Osteoblast (primary cell): Measurements from ENCODE around the gene CAMTA1. TPM values are rescaled to one million over a fixed set of nuclear protein-coding genes. Genes with fewer than 3 reads are reported as not detected.

Experiments used
- DNase-seq: peaks from one replicate; pipeline ENCODE4 v3.0.0; 2011; ENCODE audit warnings: low spot score, mixed read lengths; ENCODE audit not compliant: insufficient read length; ENCODE audit errors: missing footprints
- H2AFZ ChIP-seq: 2 replicates; pipeline ENCODE4 v1.6.0; 2011; ENCODE audit warnings: mild to moderate bottlenecking, low read length
- H3K27ac ChIP-seq: 2 replicates; pipeline ENCODE4 v1.5.1; 2011; ENCODE audit warnings: mild to moderate bottlenecking, low read depth, low read length, moderate library complexity
- H3K27me3 ChIP-seq: 2 replicates; pipeline ENCODE4 v1.6.0; 2012; ENCODE audit warnings: mild to moderate bottlenecking, control low read depth, inconsistent platforms, low read length, moderate library complexity; ENCODE audit not compliant: insufficient read depth
- H3K36me3 ChIP-seq: 2 replicates; pipeline ENCODE4 v1.5.1; 2011; ENCODE audit warnings: mild to moderate bottlenecking, low read length, control low read depth, moderate library complexity; ENCODE audit not compliant: insufficient read depth
- H3K4me1 ChIP-seq: 2 replicates; pipeline ENCODE4 v1.5.1; 2011; ENCODE audit warnings: mild to moderate bottlenecking, low read length, control low read depth, moderate library complexity; ENCODE audit not compliant: insufficient read depth
- H3K4me2 ChIP-seq: 2 replicates; pipeline ENCODE4 v1.6.0; 2011; ENCODE audit warnings: mild to moderate bottlenecking, low read length; ENCODE audit not compliant: insufficient read depth
- H3K4me3 ChIP-seq: fragments of 200-600 bp; sonication (generic); 3 replicates; pipeline ENCODE4 v1.5.1; 2012; ENCODE audit warnings: mild to moderate bottlenecking, low read length, inconsistent platforms; ENCODE audit not compliant: insufficient read depth
- H3K79me2 ChIP-seq: 2 replicates; pipeline ENCODE4 v1.6.0; 2012; ENCODE audit warnings: mild to moderate bottlenecking, low read length, control low read depth, inconsistent platforms; ENCODE audit not compliant: insufficient read depth
- H3K9me3 ChIP-seq: 2 replicates; pipeline ENCODE4 v1.5.1; 2011; ENCODE audit warnings: low read depth, low read length, control low read depth
- H4K20me1 ChIP-seq: 2 replicates; pipeline ENCODE4 v1.6.0; 2012; ENCODE audit warnings: mild to moderate bottlenecking, low read length, control low read depth; ENCODE audit not compliant: insufficient read depth
- CTCF ChIP-seq: IDR thresholded peaks from 2 replicates; pipeline ENCODE4 v1.5.1; 2011; ENCODE audit warnings: mild to moderate bottlenecking, low read depth, low read length, moderate library complexity; ENCODE audit errors: extremely low read depth
- total RNA-seq: library from RNA; depleted of rRNA; stranded (reverse); fragments of >200 nt; gene quantifications from 2 replicates; pipeline ENCODE4 v1.2.3, GENCODE V29; 2012

Gene CAMTA1
- total RNA-seq, 1 donor: 47.4 TPM

- Histone ChIP-seq H2AFZ (no peak overlapping the region), H3K27ac (no peak overlapping the region), H3K79me2 (no peaks in the 10 kb centered on the region), H3K36me3 (no peaks in the 10 kb centered on the region), H4K20me1 (no peaks in the 10 kb centered on the region), H3K4me2 (no peak overlapping the region), H3K4me3 (no peak overlapping the region), H3K27me3 (peaks cover 14% of the 10 kb centered on the region), H3K4me1 (no peaks in the 10 kb centered on the region), H3K9me3 (no peaks in the 10 kb centered on the region)
- TF ChIP-seq CTCF: no peak
- DNase-seq: no peak
These were observed 234.3 kb downstream of the CAMTA1 start for GRCh38 chr1:7019510-7019909.

GRCh38 chr1:7022058-7022457, 236.8 kb downstream of the CAMTA1 start:
- H3K4me3 ChIP-seq: no peak overlapping the region
- no peak overlapping the region for H3K27ac ChIP-seq
- H3K27me3 ChIP-seq: peaks cover 14% of the 10 kb centered on the region
- no peak overlapping the region for H3K4me2 ChIP-seq
- H3K36me3 ChIP-seq: no peaks in the 10 kb centered on the region
- TF ChIP-seq CTCF: no peak
- H3K4me1 ChIP-seq: no peaks in the 10 kb centered on the region
- H3K9me3 ChIP-seq: no peaks in the 10 kb centered on the region
- H3K79me2 ChIP-seq: no peaks in the 10 kb centered on the region
- no peaks in the 10 kb centered on the region for H4K20me1 ChIP-seq
- no peak overlapping the region for H2AFZ ChIP-seq
- DNase-seq: no peak

GRCh38 chr1:7025013-7025412, 239.8 kb downstream of the CAMTA1 start:
- no peak for DNase-seq
- Histone ChIP-seq H3K79me2 (no peaks in the 10 kb centered on the region), H2AFZ (no peak overlapping the region), H3K9me3 (no peaks in the 10 kb centered on the region), H3K27me3 (peaks cover 12% of the 10 kb centered on the region), H3K4me3 (no peak overlapping the region), H3K4me1 (no peaks in the 10 kb centered on the region), H3K27ac (no peak overlapping the region), H4K20me1 (no peaks in the 10 kb centered on the region), H3K4me2 (no peak overlapping the region), H3K36me3 (no peaks in the 10 kb centered on the region)
- TF ChIP-seq CTCF: no peak

- Histone ChIP-seq H2AFZ (no peak overlapping the region), H3K9me3 (no peaks in the 10 kb centered on the region), H3K27me3 (peaks cover 12% of the 10 kb centered on the region), H4K20me1 (no peaks in the 10 kb centered on the region), H3K27ac (no peak overlapping the region), H3K4me3 (no peak overlapping the region), H3K36me3 (no peaks in the 10 kb centered on the region), H3K4me2 (no peak overlapping the region), H3K4me1 (no peaks in the 10 kb centered on the region), H3K79me2 (no peaks in the 10 kb centered on the region)
- TF ChIP-seq CTCF: no peak
- peak; percentile 43 for DNase-seq
These were observed 240.9 kb downstream of the CAMTA1 start for GRCh38 chr1:7026169-7026568.
